SH-SY5Y (cell line): ENCODE data around the gene WDFY3.

Source experiments
- GATA2 ChIP-seq: IDR thresholded peaks from 2 replicates; pipeline ENCODE4 v1.6.1; 2011; ENCODE audit warnings: mild to moderate bottlenecking, low read depth, low read length
- GATA3 ChIP-seq: IDR thresholded peaks from 2 replicates; pipeline ENCODE4 v1.6.1; 2011; ENCODE audit warnings: low read depth, mild to moderate bottlenecking, low read length, moderate library complexity

DNA sequence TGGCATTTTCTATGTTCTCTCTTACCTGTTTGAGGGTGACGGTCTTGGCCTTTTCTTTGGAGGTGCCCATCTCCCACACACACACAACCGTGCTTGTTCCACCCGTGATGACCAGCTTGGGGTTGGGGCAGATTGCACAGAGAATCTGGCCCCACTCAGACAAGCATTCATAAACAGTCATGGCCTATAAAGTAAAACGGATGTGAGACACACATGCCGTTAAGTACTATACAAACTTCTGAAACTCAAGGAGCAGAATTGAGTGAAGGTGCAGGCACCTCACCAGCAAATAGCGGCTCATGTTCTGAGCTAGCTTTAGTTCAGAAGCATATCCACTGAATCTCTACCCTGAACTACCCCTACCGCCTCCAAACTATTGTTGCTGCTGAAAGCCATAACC is 276.0 kb downstream of the WDFY3 start:
- TF ChIP-seq GATA2 (no peak), GATA3 (no peak)
